ENCODE measurements around the gene ACTR1B.

Gene ACTR1B

DNA sequence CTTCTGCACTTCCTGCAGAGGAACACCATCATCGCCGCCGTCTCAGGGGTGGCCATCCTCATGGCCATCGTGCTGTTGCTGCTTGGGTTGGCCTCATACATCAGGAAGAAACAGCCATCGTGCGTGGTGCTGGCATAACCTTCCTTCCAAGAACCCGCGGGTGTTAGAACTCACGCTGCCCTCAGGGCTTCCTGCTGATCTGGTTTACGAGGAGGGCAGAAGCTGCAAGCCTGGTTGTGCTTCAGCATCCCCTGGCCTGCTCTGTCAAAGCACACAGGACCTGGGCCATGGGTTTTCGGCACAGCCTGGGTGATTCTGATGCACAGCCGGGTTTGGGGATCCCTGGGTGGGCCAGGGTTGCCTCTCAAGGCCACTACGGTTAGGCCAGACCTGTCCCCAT, 37.3 kb upstream of the ACTR1B start:
- TF ChIP-seq CTCF (IDR thresholded peaks at IDR 0.05; ENCODE audit: control insufficient read depth, insufficient read depth, low read depth, low read length, missing control alignments): no peak
- DNase-seq (ENCODE audit: low read depth): no peak
- no peak overlapping the region for H3K4me3 ChIP-seq (ENCODE audit: control insufficient read depth, low read depth, low read length)

GRCh38 chr2:97699765-97700444, 36.1 kb upstream of the ACTR1B start:
- peak; percentile 20 for DNase-seq (ENCODE audit: low read depth)
- peak; percentile 84 for TF ChIP-seq CTCF (IDR thresholded peaks at IDR 0.05; ENCODE audit: control insufficient read depth, insufficient read depth, low read depth, low read length, missing control alignments)
- H3K4me3 ChIP-seq (ENCODE audit: control insufficient read depth, low read depth, low read length): no peak overlapping the region

DNA sequence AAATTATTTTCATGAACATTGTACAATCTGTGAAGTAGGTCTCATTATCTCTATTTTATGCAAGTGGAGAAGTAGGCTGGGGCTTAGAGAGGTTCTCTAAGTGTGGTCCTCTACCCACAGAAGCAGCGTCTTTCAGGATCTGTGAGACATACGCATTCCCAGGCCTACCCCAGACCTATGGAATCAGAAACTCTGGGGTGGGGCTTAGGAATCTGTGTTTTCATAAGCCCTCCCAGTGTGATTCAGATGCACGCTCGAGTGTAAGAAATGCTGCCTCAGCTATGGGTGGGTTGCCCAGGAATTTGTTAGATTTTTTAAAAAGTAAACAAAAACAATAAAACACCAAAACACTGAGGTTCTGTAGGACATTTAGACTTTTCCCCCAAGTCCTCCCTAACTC, 34.7 kb upstream of the ACTR1B start:
- no peak overlapping the region for H3K4me3 ChIP-seq (ENCODE audit: control insufficient read depth, low read depth, low read length)
- no peak for DNase-seq (ENCODE audit: low read depth)
- TF ChIP-seq CTCF (IDR thresholded peaks at IDR 0.05; ENCODE audit: control insufficient read depth, insufficient read depth, low read depth, low read length, missing control alignments): no peak

DNA sequence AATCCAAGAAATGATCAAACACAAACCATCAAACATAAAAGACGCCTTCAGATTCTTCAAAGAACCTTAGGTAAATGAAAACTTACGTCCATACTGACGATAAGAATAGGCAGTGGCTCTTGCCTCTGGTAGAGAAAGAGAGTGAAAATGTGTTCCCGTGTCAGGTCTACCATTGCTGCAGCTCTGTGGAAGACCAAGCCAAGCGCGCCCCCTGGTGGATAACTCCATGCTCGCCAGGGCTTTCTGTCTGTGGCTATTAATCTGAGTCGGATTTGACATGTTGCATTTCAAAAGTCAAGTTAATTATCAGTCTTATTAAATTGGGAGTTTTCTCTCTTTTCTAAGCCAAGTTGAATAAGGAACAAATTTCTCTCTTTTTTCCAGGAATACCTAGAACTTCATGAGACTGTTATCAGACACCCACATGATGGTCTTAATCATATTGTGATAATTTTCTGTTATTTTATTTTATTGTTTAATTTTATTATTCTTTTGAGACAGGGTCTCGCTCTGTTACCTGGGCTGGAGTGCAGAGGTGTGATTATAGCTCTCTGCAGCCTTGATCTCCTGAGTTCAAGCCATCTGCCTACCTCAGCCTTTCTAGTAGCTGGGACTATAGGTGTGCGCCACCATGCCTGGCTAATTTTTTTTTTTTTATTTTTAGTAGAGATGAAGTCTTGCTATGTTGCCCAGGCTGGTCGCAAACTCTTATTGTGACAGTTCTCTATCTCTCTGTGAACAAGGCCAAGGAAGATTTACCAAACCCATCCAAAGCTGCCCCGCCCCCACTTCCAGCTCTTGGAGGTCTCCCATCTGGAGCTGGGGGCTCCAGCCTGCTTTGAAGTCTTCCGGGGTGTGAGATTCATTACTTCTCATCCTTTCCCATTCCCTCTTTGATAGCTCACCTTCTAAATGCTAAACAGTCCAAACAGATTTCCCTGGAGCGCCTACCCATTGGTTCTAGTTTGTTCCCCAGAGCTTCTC, 33.7 kb upstream of the ACTR1B start:
- TF ChIP-seq CTCF (IDR thresholded peaks at IDR 0.05; ENCODE audit: control insufficient read depth, insufficient read depth, low read depth, low read length, missing control alignments): peak; percentile 92
- H3K4me3 ChIP-seq (ENCODE audit: control insufficient read depth, low read depth, low read length): no peak overlapping the region
- peak; percentile 28 for DNase-seq (ENCODE audit: low read depth)

GRCh38 chr2:97695744-97696143, 31.9 kb upstream of the ACTR1B start:
- DNase-seq (ENCODE audit: low read depth): no peak
- H3K4me3 ChIP-seq (ENCODE audit: control insufficient read depth, low read depth, low read length): no peak overlapping the region
- TF ChIP-seq CTCF (IDR thresholded peaks at IDR 0.05; ENCODE audit: control insufficient read depth, insufficient read depth, low read depth, low read length, missing control alignments): no peak

DNA sequence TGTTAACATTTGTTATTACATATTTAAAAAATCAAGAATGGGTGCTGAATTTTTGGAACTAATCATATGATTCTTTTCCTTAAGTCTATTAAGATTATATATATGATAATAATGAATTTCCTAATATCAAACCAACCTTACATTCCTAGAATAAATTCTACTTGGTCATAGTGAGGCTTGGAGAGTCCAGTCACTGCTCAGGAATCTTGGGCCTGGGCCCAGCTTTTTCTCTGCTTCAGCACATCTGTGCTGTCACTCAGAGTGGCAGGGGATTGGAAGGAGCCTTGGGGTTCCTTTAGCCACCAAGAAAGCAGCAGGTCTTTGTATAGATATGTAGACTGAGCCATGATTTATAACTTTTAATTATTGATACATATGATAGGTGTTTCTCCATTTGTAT, 29.6 kb upstream of the ACTR1B start:
- H3K4me3 ChIP-seq (ENCODE audit: control insufficient read depth, low read depth, low read length): no peak overlapping the region
- no peak for TF ChIP-seq CTCF (IDR thresholded peaks at IDR 0.05; ENCODE audit: control insufficient read depth, insufficient read depth, low read depth, low read length, missing control alignments)
- DNase-seq (ENCODE audit: low read depth): no peak

Measured in AG09309 (cell line).